ENCODE results near the gene MACROD1. TPM values are rescaled to one million over a fixed set of nuclear protein-coding genes. Genes with fewer than 3 reads are reported as not detected.

Gene MACROD1
- total RNA-seq, 1 donor from 2014 or later: 29.6 TPM

GRCh38 chr11:64059339-64060140 lies 106.4 kb downstream of the MACROD1 start:
- H3K36me3 Mint-ChIP-seq (ENCODE audit: unreplicated experiment): no peaks in the 10 kb centered on the region
- H3K4me1 Mint-ChIP-seq (ENCODE audit: unreplicated experiment): peaks cover 5% of the 10 kb centered on the region
- no peaks in the 10 kb centered on the region for H3K9me3 Mint-ChIP-seq (ENCODE audit: unreplicated experiment)
- DNase-seq (ENCODE audit: extremely low spot score, unreplicated experiment): no peak
- no peak overlapping the region for H3K4me3 Mint-ChIP-seq (ENCODE audit: unreplicated experiment)
- no peak overlapping the region for H3K27ac Mint-ChIP-seq (ENCODE audit: unreplicated experiment)
- no peaks in the 10 kb centered on the region for H3K27me3 Mint-ChIP-seq (ENCODE audit: unreplicated experiment)
- TF ChIP-seq CTCF (IDR thresholded peaks at IDR 0.05): no peak

DNA sequence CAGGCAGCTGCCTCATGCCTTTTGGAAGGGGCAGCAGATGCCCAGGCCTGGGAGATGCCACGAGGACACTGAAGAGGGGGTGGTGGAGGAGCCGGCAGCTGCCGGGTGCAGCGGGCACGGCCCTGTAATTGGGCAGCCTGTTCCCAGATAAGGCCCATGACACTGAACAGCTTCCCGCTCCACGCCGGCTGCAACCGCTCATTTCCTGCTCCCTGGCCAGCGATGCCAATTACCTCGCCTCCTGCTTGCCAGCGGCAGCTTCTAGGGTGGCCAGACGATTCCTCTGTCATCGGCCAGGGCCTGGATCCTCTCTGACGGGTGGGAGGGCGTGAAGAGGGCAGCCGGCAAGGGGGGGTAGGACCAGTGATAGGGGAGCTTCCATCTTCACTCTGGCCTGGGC lies 107.4 kb downstream of the MACROD1 start:
- no peak for DNase-seq (ENCODE audit: extremely low spot score, unreplicated experiment)
- Mint-ChIP-seq H3K36me3 (ENCODE audit: unreplicated experiment) (no peaks in the 10 kb centered on the region), H3K4me1 (ENCODE audit: unreplicated experiment) (peaks cover 5% of the 10 kb centered on the region), H3K4me3 (ENCODE audit: unreplicated experiment) (no peak overlapping the region), H3K9me3 (ENCODE audit: unreplicated experiment) (no peaks in the 10 kb centered on the region), H3K27ac (ENCODE audit: unreplicated experiment) (no peak overlapping the region), H3K27me3 (ENCODE audit: unreplicated experiment) (no peaks in the 10 kb centered on the region)
- TF ChIP-seq CTCF (IDR thresholded peaks at IDR 0.05): no peak

DNA sequence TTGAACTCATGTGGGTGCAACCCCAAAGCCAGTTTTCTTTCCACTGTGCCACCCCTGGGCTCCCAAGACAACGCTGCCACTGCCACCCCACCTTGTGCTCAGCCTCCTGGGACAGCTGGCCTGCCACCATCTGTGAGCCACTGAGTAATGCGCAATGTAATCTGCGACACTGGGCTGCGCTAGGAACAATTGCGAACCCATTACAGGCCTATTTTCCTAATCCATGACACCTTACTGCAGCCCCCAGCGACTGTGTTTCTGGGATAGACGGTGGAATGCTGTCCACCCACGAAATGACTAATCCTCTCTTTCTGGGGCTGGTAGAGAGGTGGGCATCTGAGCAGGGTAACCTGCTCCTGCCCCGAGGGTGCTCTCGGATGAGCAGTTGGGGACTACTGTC lies 108.0 kb downstream of the MACROD1 start:
- no peak for DNase-seq (ENCODE audit: extremely low spot score, unreplicated experiment)
- H3K4me1 Mint-ChIP-seq (ENCODE audit: unreplicated experiment): peaks cover 5% of the 10 kb centered on the region
- no peaks in the 10 kb centered on the region for H3K36me3 Mint-ChIP-seq (ENCODE audit: unreplicated experiment)

GRCh38 chr11:64056861-64057260 lies 109.1 kb downstream of the MACROD1 start:
- no peaks in the 10 kb centered on the region for H3K36me3 Mint-ChIP-seq (ENCODE audit: unreplicated experiment)
- TF ChIP-seq CTCF (IDR thresholded peaks at IDR 0.05): no peak
- no peaks in the 10 kb centered on the region for H3K9me3 Mint-ChIP-seq (ENCODE audit: unreplicated experiment)
- DNase-seq (ENCODE audit: extremely low spot score, unreplicated experiment): no peak
- no peak overlapping the region for H3K27ac Mint-ChIP-seq (ENCODE audit: unreplicated experiment)
- H3K27me3 Mint-ChIP-seq (ENCODE audit: unreplicated experiment): no peaks in the 10 kb centered on the region
- peaks cover 5% of the 10 kb centered on the region for H3K4me1 Mint-ChIP-seq (ENCODE audit: unreplicated experiment)
- no peak overlapping the region for H3K4me3 Mint-ChIP-seq (ENCODE audit: unreplicated experiment)

More for the DNA sequence above, 108.0 kb downstream of the MACROD1 start:
- H3K27ac Mint-ChIP-seq (ENCODE audit: unreplicated experiment): no peak overlapping the region
- no peak overlapping the region for H3K4me3 Mint-ChIP-seq (ENCODE audit: unreplicated experiment)
- no peaks in the 10 kb centered on the region for H3K9me3 Mint-ChIP-seq (ENCODE audit: unreplicated experiment)
- no peak for TF ChIP-seq CTCF (IDR thresholded peaks at IDR 0.05)
- H3K27me3 Mint-ChIP-seq (ENCODE audit: unreplicated experiment): no peaks in the 10 kb centered on the region

GRCh38 chr11:64056213-64056785 lies 109.6 kb downstream of the MACROD1 start:
- peaks cover 5% of the 10 kb centered on the region for H3K4me1 Mint-ChIP-seq (ENCODE audit: unreplicated experiment)
- no peak overlapping the region for H3K4me3 Mint-ChIP-seq (ENCODE audit: unreplicated experiment)
- TF ChIP-seq CTCF (IDR thresholded peaks at IDR 0.05): no peak
- no peaks in the 10 kb centered on the region for H3K9me3 Mint-ChIP-seq (ENCODE audit: unreplicated experiment)
- DNase-seq (ENCODE audit: extremely low spot score, unreplicated experiment): no peak
- H3K27ac Mint-ChIP-seq (ENCODE audit: unreplicated experiment): no peak overlapping the region
- no peaks in the 10 kb centered on the region for H3K36me3 Mint-ChIP-seq (ENCODE audit: unreplicated experiment)
- H3K27me3 Mint-ChIP-seq (ENCODE audit: unreplicated experiment): no peaks in the 10 kb centered on the region

All from osteocyte (in vitro differentiated cells).